Measurements from ENCODE around the gene RTRAF. TPM values are rescaled to one million over a fixed set of nuclear protein-coding genes. Genes with fewer than 3 reads are reported as not detected.

RTRAF gene
- total and polyA plus RNA-seq, 2 experiments from 2014 or later: 150 to 729 TPM

DNA sequence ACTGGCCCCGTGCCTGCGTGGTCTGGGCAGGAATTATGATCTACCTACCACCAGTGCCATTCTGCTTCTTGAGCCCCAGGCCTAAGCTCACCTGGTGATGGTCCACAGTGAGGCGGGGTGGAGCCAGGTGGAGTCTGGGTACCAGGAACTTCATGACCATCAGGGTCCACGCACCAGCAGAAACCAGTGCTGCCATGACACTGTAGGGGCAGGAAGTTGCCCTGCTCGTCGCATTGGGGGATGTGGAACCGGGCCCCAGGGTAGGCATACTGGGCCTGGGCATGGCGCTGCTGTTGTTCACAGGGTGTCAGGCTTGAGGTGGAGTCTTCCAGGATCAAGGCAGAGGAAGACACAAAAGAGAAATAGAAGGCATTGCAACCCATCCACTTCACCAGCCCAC, 29.6 kb downstream of the RTRAF start (continued):
- TF ChIP-seq, protein P1, sequence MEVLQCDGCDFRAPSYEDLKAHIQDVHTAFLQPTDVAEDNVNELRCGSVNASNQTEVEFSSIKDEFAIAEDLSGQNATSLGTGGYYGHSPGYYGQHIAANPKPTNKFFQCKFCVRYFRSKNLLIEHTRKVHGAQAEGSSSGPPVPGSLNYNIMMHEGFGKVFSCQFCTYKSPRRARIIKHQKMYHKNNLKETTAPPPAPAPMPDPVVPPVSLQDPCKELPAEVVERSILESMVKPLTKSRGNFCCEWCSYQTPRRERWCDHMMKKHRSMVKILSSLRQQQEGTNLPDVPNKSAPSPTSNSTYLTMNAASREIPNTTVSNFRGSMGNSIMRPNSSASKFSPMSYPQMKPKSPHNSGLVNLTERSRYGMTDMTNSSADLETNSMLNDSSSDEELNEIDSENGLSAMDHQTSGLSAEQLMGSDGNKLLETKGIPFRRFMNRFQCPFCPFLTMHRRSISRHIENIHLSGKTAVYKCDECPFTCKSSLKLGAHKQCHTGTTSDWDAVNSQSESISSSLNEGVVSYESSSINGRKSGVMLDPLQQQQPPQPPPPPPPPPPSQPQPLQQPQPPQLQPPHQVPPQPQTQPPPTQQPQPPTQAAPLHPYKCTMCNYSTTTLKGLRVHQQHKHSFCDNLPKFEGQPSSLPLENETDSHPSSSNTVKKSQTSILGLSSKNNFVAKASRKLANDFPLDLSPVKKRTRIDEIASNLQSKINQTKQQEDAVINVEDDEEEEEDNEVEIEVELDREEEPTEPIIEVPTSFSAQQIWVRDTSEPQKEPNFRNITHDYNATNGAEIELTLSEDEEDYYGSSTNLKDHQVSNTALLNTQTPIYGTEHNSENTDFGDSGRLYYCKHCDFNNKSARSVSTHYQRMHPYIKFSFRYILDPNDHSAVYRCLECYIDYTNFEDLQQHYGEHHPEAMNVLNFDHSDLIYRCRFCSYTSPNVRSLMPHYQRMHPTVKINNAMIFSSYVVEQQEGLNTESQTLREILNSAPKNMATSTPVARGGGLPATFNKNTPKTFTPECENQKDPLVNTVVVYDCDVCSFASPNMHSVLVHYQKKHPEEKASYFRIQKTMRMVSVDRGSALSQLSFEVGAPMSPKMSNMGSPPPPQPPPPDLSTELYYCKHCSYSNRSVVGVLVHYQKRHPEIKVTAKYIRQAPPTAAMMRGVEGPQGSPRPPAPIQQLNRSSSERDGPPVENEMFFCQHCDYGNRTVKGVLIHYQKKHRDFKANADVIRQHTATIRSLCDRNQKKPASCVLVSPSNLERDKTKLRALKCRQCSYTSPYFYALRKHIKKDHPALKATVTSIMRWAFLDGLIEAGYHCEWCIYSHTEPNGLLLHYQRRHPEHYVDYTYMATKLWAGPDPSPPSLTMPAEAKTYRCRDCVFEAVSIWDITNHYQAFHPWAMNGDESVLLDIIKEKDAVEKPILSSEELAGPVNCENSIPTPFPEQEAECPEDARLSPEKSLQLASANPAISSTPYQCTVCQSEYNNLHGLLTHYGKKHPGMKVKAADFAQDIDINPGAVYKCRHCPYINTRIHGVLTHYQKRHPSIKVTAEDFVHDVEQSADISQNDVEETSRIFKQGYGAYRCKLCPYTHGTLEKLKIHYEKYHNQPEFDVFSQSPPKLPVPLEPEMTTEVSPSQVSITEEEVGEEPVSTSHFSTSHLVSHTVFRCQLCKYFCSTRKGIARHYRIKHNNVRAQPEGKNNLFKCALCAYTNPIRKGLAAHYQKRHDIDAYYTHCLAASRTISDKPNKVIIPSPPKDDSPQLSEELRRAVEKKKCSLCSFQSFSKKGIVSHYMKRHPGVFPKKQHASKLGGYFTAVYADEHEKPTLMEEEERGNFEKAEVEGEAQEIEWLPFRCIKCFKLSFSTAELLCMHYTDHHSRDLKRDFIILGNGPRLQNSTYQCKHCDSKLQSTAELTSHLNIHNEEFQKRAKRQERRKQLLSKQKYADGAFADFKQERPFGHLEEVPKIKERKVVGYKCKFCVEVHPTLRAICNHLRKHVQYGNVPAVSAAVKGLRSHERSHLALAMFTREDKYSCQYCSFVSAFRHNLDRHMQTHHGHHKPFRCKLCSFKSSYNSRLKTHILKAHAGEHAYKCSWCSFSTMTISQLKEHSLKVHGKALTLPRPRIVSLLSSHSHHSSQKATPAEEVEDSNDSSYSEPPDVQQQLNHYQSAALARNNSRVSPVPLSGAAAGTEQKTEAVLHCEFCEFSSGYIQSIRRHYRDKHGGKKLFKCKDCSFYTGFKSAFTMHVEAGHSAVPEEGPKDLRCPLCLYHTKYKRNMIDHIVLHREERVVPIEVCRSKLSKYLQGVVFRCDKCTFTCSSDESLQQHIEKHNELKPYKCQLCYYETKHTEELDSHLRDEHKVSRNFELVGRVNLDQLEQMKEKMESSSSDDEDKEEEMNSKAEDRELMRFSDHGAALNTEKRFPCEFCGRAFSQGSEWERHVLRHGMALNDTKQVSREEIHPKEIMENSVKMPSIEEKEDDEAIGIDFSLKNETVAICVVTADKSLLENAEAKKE (CRISPR knock-in tag; IDR thresholded peaks at IDR 0.05): no peak
- TF ChIP-seq, protein P2, sequence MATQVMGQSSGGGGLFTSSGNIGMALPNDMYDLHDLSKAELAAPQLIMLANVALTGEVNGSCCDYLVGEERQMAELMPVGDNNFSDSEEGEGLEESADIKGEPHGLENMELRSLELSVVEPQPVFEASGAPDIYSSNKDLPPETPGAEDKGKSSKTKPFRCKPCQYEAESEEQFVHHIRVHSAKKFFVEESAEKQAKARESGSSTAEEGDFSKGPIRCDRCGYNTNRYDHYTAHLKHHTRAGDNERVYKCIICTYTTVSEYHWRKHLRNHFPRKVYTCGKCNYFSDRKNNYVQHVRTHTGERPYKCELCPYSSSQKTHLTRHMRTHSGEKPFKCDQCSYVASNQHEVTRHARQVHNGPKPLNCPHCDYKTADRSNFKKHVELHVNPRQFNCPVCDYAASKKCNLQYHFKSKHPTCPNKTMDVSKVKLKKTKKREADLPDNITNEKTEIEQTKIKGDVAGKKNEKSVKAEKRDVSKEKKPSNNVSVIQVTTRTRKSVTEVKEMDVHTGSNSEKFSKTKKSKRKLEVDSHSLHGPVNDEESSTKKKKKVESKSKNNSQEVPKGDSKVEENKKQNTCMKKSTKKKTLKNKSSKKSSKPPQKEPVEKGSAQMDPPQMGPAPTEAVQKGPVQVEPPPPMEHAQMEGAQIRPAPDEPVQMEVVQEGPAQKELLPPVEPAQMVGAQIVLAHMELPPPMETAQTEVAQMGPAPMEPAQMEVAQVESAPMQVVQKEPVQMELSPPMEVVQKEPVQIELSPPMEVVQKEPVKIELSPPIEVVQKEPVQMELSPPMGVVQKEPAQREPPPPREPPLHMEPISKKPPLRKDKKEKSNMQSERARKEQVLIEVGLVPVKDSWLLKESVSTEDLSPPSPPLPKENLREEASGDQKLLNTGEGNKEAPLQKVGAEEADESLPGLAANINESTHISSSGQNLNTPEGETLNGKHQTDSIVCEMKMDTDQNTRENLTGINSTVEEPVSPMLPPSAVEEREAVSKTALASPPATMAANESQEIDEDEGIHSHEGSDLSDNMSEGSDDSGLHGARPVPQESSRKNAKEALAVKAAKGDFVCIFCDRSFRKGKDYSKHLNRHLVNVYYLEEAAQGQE (IDR thresholded peaks at IDR 0.05; ENCODE audit: unreplicated experiment): no peak
- TF ChIP-seq, protein P3, sequence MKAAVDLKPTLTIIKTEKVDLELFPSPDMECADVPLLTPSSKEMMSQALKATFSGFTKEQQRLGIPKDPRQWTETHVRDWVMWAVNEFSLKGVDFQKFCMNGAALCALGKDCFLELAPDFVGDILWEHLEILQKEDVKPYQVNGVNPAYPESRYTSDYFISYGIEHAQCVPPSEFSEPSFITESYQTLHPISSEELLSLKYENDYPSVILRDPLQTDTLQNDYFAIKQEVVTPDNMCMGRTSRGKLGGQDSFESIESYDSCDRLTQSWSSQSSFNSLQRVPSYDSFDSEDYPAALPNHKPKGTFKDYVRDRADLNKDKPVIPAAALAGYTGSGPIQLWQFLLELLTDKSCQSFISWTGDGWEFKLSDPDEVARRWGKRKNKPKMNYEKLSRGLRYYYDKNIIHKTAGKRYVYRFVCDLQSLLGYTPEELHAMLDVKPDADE (IDR thresholded peaks at IDR 0.05): no peak
- TF ChIP-seq NANOG (IDR thresholded peaks at IDR 0.05; ENCODE audit: borderline replicate concordance): no peak
- no peak for TF ChIP-seq ZNF331 (CRISPR knock-in tag; IDR thresholded peaks at IDR 0.05; ENCODE audit: low read depth)
- TF ChIP-seq EZH2 (IDR thresholded peaks at IDR 0.05; ENCODE audit: low read depth, unreplicated experiment): no peak
- no peak for TF ChIP-seq JUNB (IDR thresholded peaks at IDR 0.05; ENCODE audit: unreplicated experiment)
- no peak for TF ChIP-seq ZNF114 (CRISPR knock-in tag; IDR thresholded peaks at IDR 0.05)
- TF ChIP-seq POLR2AphosphoS5 (IDR thresholded peaks at IDR 0.05; ENCODE audit: low read depth): no peak
